SK-N-MC (cell line): ENCODE measurements around the gene GLT6D1.
A peak's percentile ranks its signal among the peaks of the same experiment; 100 is the strongest.

Source experiments
- DNase-seq: peaks from one replicate; pipeline ENCODE4 v3.0.0-alpha.2; 2011; ENCODE audit warnings: low read depth, low spot score
- H3K27ac ChIP-seq: fragments of 200-600 bp; sonication (generic); 2 replicates; pipeline ENCODE4 v1.5.1; 2016; ENCODE audit warnings: mixed run types
- H3K36me3 ChIP-seq: fragments of 200-600 bp; sonication (generic); 2 replicates; pipeline ENCODE4 v1.6.1; 2017; ENCODE audit warnings: antibody characterized with exemption, low read length, mixed read lengths; ENCODE audit not compliant: insufficient read depth
- H3K4me3 ChIP-seq: fragments of 200-600 bp; sonication (generic); 2 replicates; pipeline ENCODE4 v1.5.1; 2016
- H3K9ac ChIP-seq: fragments of 200-600 bp; sonication (generic); 2 replicates; pipeline ENCODE4 v1.8.0; 2017; ENCODE audit warnings: mixed run types, mixed read lengths; ENCODE audit not compliant: insufficient read length
- H3K9me3 ChIP-seq: fragments of 200-600 bp; sonication (generic); 2 replicates; pipeline ENCODE4 v1.6.1; 2017; ENCODE audit warnings: low read depth, mild to moderate bottlenecking, antibody characterized with exemption, low read length, moderate library complexity, mixed read lengths
- EZH2 ChIP-seq: fragments of 200-600 bp; sonication (generic); IDR thresholded peaks from one replicate; pipeline ENCODE4 v1.6.1; 2017; ENCODE audit warnings: antibody characterized with exemption
- FOXP2 ChIP-seq: optimal IDR thresholded peaks from 2 replicates; pipeline ENCODE3; 2011; ENCODE audit warnings: mild to moderate bottlenecking, moderate library complexity; ENCODE audit not compliant: insufficient read depth; ENCODE audit errors: extremely low read length, control extremely low read depth
- POLR2AphosphoS5 ChIP-seq: IDR thresholded peaks from 2 replicates; pipeline ENCODE4 v1.6.1; 2012; ENCODE audit warnings: mild to moderate bottlenecking, low read depth, low read length, borderline replicate concordance

Gene GLT6D1

DNA sequence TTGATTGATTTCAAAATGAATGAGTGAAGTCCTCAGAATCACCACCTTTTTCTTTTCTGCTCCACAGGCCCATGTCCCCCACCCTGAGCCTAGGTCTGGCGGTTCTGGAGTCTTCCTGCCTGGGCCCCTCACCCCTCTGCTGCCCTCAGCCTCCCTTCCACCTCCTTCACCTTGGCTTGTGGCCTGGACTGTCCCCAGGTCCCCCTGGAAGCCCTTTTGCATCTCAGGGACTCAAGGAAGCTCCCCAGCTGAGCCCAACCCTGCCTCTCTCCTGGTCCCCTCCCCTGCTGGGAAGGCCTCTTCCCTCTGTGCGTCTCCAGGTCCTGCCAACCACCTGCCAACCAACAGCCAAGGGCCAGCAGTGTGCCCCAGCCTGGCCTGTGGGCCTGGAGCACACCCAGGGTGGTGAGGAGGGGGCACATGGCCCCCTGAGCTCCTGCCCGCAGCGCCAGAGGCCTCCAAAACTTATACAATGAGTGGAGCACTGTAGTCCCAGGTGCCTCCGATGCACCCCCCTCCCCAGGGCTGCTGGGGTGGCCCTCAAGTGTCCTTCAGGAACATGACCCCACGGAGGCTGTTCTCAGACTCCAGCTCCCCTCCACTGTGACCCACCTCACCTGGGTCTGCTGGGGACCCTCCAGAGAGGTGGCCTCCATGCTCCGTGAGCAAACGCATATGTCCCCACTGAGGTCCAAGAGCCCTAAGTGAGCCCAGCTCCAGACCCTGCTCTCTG, 20.3 kb downstream of the GLT6D1 start:
- no peak overlapping the region for H3K4me3 ChIP-seq
- no peak overlapping the region for H3K9ac ChIP-seq
- H3K36me3 ChIP-seq = no peaks in the 10 kb centered on the region
- no peak for DNase-seq
- no peaks in the 10 kb centered on the region for H3K9me3 ChIP-seq
- H3K27ac ChIP-seq = no peak overlapping the region
- TF ChIP-seq FOXP2 (no peak), EZH2 (no peak)

DNA sequence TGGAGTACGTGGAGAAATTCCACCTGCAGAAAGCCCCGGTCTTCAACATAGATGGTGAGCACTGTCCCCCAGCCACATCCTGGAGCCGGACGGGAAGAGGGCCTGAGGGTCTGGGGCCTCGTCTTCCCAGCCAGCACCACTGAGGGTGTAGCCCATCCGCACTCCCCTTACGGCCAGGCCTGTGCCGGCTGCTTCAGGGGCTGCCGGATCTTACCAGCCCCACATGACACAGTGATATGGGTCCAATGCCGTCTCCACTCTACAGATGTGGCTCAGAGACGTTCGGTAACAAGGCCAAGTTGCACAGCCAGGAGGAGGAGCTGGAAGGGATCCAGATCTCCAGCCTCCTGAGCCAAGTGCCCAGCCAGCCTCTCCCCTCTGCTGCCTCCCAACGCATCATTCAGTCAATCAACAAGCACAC, 21.3 kb downstream of the GLT6D1 start:
- no peak overlapping the region for H3K9ac ChIP-seq
- DNase-seq = no peak
- H3K4me3 ChIP-seq = no peak overlapping the region
- no peaks in the 10 kb centered on the region for H3K9me3 ChIP-seq
- H3K36me3 ChIP-seq = no peaks in the 10 kb centered on the region
- H3K27ac ChIP-seq = no peak overlapping the region
- TF ChIP-seq POLR2AphosphoS5 (no peak), FOXP2 (no peak), EZH2 (no peak)

DNA sequence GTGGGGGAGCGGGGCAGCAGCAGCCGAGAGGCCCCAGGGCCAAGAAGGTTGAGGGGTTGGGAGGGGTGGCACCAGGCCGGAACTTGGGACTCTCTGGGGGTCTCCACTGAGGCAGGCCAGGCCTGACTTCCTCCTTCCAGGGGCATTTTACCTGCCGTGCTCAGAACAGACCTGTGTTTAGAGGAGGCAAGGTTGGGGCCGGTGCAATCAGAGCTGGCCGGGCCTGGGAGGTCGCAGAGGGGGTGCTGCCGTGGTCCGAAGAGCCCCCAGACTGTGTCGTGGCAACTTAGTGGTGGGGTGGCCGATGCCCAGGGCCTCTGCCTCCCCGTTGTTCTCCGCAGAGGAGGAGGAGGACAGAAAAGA, 21.8 kb downstream of the GLT6D1 start:
- TF ChIP-seq POLR2AphosphoS5 = no peak
- TF ChIP-seq EZH2 = no peak
- TF ChIP-seq FOXP2 = no peak
- Histone ChIP-seq H3K9ac (no peak overlapping the region), H3K4me3 (no peak overlapping the region), H3K27ac (no peak overlapping the region), H3K36me3 (no peaks in the 10 kb centered on the region), H3K9me3 (no peaks in the 10 kb centered on the region)
- DNase-seq = no peak

DNA sequence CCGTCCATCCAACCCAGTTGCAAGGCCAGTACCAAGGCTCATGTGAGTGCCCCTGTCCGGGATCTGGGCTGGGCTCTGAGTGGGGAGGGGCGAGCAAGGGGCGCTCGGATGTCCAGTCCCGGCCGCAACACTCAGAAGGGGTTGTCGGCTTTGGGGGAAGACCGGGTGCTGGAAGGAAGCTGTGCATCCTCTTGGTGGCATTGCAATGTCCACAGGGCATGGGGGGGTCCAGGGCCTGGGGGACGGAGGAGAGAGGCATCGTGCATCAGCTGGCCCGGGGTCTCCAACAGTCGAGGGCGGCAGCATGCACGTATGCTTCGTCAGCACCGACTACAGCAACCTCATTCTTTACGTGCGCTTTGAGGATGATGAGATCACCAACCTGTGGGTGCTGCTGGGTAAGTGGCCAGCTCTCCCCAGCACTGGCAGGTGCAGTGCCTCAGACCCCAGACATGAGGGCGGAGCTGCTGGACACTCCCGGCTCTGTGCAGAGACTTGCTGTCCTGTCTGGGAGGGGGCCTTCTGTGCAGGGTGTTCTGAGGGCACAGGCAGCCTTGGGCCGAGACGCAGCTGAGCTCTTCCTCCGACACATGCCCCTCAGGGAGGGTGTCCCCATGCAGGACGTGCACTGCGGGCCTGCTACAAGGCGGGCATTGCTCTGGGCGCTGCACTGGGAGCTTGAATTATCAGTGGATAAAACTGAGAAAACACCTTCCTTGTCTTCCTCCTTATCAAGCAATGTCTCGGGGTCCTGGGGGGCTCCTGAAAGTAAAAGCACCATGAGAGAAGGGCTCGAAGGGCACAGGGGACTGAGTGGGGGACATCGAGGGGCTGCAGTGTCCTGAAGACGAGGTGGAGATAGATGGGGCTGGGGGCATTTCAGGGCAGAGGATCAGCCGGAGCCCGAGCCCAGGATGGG, 22.5 kb downstream of the GLT6D1 start:
- TF ChIP-seq EZH2 (no peak), POLR2AphosphoS5 (no peak), FOXP2 (no peak)
- Histone ChIP-seq H3K9ac (no peak overlapping the region), H3K4me3 (no peak overlapping the region), H3K27ac (no peak overlapping the region), H3K36me3 (no peaks in the 10 kb centered on the region), H3K9me3 (no peaks in the 10 kb centered on the region)
- DNase-seq = no peak

DNA sequence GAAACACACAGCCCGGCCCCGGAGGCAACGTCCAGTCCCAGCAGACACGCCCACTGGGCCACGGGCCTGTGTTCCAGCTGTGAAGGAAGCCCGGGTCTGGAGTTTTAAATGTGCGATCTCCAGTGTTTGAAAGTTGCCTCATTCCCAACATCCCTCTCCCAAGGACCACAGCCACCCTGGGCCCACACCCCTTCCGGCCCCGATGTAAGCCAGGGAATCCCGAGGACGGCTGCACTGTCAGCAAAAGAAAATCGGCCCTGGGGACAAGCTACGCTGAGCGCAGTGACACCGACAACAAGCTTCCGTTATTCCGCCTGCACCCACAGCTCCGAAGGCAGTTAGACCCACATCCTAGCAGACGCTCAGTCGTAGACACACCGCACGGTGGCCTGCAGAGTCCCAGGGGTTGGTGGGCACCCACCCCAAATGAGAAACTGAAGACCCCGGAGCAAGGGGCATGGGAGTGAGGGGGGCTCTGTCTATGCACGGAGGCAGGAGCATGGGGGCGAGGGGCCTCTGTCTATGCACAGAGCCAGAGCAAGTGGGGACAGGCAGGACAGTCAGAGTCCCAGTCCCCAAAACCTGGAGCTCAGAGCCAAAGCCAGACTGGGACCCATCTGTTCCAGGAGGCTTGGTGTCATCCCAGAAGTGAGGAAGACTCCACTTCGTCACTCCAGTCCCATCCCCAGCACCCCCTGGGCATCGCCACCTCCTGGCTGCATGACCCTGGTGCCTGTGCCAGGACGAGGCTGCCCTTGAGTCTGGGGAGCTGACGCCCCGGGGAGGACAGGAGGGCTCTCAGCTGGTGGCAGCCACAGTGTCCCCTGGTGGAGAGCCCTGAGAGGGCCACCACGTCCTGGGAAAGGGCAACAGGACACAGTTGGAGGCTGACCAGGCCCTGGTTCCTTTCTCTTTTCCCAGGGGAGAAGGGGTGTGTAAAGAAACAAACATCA, 23.4 kb downstream of the GLT6D1 start:
- DNase-seq = no peak
- TF ChIP-seq EZH2 (no peak), FOXP2 (no peak), POLR2AphosphoS5 (no peak)
- no peaks in the 10 kb centered on the region for H3K36me3 ChIP-seq

DNA sequence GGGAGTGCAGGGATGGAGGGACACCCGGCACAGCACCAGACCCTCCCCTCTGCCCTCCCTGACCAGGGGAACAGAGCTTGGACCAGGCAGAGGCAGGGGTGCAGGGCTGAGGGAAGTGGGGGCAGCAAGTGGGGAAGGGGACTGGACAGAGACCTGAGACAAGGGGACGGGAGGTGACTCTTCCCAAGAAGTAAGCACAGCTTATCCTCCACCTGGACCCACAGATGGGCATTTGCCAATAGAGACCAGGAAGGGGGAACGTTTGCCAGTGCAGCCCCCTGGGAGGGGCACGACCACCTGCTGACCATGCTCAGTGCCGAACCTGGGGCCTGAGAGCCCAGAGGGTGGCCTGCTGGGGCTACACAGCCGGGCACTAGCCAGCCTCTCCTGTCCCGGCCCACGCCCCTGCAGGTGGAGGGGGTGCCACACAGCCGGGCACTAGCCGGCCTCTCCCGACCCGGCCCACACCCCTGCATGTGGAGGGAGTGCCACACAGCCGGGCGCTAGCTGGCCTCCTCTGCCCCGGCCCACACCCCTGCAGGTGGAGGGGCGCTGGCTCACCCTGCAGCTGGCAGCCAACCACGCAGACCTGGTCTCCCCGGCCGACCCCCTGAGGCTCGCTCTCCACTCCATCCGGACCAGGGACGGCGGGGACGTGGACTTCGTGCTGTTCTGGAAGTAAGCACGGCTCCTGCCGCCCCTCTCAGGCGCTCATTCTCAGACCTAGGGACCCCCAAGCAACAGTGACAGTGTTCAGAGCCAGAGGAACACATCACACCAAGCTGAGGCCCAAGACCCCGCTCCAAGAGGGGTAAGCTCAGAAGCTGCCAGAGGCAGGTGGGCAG, 24.3 kb downstream of the GLT6D1 start:
- TF ChIP-seq EZH2 (peak; percentile 26), FOXP2 (no peak)
- no peak overlapping the region for H3K9ac ChIP-seq
- H3K36me3 ChIP-seq = no peaks in the 10 kb centered on the region
- H3K9me3 ChIP-seq = no peaks in the 10 kb centered on the region
- DNase-seq = no peak
- no peak overlapping the region for H3K27ac ChIP-seq
- no peak overlapping the region for H3K4me3 ChIP-seq

More for the DNA sequence above, 23.4 kb downstream of the GLT6D1 start:
- Histone ChIP-seq H3K27ac (no peak overlapping the region), H3K9me3 (no peaks in the 10 kb centered on the region), H3K4me3 (no peak overlapping the region), H3K9ac (no peak overlapping the region)

DNA sequence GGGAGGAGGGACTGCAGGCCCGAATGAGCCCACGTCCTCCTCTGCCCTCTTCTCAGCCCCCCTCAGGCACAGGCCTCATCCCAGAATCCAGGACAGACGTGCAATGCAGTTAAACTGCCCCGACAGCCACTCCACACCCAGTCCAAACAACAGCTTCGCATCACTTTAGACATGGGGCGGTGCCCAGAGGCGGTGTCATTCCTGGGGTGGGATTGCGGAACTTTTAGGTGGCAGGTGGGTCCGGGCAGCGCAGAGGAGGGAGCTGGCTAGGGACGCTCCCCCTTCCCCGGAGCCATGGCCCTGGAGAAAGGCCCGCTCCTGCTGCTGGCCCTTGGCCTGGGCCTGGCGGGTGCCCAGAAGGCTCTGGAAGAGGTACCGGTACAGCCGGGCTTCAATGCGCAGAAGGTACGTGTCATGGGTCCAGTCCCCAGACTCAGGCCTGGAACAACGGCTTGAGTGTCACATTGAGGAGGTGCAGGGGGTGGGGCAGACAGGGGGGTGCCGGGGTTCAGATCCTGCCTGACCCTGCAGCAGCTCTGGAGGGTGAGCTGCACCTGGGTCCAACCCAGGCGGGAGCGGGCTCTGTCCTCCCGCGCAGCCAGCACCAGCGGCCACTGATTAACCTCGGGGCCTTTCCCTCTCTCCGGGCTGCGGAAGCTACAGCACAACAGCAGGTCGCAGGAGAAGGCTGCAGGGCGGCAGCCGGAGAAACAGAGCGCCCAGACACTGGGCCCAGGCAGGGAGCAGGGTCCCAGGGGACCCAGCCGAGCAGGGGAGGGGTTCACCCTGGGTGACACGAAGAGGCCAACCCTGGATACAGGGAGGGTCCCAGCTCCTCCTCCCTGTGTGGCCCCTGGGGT, 25.2 kb downstream of the GLT6D1 start:
- Histone ChIP-seq H3K9me3 (no peaks in the 10 kb centered on the region), H3K9ac (no peak overlapping the region), H3K36me3 (no peaks in the 10 kb centered on the region), H3K27ac (no peak overlapping the region), H3K4me3 (no peak overlapping the region)
- DNase-seq = no peak
- TF ChIP-seq EZH2 (no peak), POLR2AphosphoS5 (no peak), FOXP2 (no peak)
